ENCODE results near the gene TBC1D14. TPM values are rescaled to one million over a fixed set of nuclear protein-coding genes. Genes with fewer than 3 reads are reported as not detected.
"Not testable (repeated sequence)": the region's sequence is repeated elsewhere in the genome, so short reads cannot be mapped to it uniquely, and the experiment has no call there.

The TBC1D14 gene
- total RNA-seq, 1 donor from 2014 or later = 47.3 TPM

DNA sequence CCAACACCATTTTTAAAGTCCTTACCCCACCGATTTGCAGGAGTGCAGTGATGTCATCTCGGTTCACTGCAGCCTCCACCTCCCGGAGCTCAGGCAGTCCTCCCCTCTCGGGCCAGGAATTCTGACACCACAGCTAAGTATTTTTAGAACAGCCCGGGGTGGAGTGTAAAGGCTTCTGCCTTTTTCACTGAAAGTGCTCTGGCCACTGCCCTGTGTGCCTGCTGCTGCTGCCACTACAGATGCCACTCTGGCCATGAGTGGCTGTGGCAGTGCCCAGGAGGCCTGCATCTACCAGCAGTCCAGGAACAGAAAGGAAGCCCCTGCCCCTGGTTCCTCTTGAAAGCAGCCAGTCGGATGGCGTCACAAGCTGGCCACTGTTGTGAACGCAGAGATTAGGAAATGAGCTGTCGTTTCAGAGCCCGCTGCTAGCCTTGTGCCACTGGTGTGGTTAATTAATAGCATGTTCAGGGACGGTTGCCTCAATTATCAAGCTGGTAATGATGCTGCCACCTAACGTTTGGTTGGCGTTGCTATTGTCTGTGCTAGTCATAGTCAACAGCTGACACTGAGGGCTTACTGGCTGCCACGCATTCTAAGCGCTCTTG lies 23.6 kb upstream of the TBC1D14 start:
- H3K4me3 Mint-ChIP-seq = no peak overlapping the region
- H3K27ac Mint-ChIP-seq = no peak overlapping the region
- no peak for DNase-seq
- no peaks in the 10 kb centered on the region for H3K27me3 Mint-ChIP-seq
- intact Hi-C loops (cut with micrococcal nuclease) = no loop called here
- peaks cover 2% of the 10 kb centered on the region for H3K4me1 Mint-ChIP-seq
- no peaks in the 10 kb centered on the region for H3K9me3 Mint-ChIP-seq
- H3K36me3 Mint-ChIP-seq (ENCODE audit: low read depth) = peaks cover 25% of the 10 kb centered on the region

DNA sequence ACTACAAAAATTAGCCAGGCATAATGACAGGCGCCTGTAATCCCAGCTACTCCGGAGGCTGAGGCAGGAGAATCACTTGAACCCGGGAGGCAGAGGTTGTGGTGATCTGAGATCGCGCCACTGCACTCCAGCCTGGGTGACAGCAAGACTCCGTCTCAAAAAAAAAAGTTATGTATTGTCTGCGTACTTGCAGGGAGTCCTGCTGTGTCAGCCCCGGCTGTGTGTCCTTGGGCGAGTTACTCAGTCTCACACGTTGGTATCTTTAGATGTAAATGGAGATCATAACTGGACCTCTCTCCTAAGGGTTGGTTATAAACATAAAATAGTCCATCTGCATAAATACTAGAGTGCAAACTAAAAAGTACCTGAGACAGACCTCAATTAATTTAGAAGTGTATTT lies 22.7 kb upstream of the TBC1D14 start:
- H3K27me3 Mint-ChIP-seq = no peaks in the 10 kb centered on the region
- H3K4me1 Mint-ChIP-seq = peaks cover 7% of the 10 kb centered on the region
- H3K27ac Mint-ChIP-seq = no peak overlapping the region
- no peak for DNase-seq
- H3K4me3 Mint-ChIP-seq = no peak overlapping the region
- intact Hi-C loops (cut with micrococcal nuclease) = no loop called here
- no peaks in the 10 kb centered on the region for H3K9me3 Mint-ChIP-seq
- peaks cover 18% of the 10 kb centered on the region for H3K36me3 Mint-ChIP-seq (ENCODE audit: low read depth)

DNA sequence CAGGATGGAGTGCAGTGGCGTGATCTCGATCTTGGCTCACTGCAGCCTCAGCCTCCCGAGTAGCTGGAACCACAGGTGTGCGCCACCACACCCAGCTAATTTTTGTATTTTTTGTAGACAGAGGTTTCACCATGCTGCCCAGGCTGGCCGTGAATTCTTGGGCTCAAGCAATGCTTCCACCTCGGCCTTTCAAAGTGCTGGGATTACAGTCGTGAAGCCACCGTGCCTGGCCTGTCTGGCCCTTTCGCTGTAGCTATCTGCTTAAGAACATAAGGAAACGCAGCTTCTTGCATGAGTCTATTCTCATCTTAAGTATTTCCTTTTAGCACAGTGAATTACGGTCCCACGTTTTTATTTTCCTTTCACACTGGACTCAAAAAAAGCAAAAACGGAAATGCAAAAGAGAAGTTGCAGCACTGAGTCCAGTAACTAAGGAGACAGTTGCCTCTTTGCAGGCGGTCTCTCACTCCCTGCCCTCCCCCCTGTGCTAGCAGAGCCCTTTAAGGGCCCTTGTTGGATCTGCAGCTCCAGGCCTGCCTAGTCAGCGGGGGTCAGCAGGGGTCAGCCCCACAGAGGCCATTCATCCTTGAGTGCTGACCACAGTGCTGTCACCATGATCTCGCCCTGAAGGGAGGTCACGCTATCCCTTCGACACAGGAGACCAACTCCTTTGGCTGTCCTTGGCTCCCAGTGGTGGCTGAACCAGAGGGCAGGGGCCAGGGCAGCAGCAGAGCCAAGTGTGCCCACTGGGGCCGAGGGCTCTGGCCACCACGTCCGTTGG lies 21.8 kb upstream of the TBC1D14 start:
- H3K4me3 Mint-ChIP-seq = no peak overlapping the region
- H3K27ac Mint-ChIP-seq = no peak overlapping the region
- peaks cover 10% of the 10 kb centered on the region for H3K36me3 Mint-ChIP-seq (ENCODE audit: low read depth)
- H3K4me1 Mint-ChIP-seq = peaks cover 16% of the 10 kb centered on the region
- H3K27me3 Mint-ChIP-seq = no peaks in the 10 kb centered on the region
- intact Hi-C loops (cut with micrococcal nuclease) = no loop called here
- DNase-seq = no peak
- no peaks in the 10 kb centered on the region for H3K9me3 Mint-ChIP-seq

DNA sequence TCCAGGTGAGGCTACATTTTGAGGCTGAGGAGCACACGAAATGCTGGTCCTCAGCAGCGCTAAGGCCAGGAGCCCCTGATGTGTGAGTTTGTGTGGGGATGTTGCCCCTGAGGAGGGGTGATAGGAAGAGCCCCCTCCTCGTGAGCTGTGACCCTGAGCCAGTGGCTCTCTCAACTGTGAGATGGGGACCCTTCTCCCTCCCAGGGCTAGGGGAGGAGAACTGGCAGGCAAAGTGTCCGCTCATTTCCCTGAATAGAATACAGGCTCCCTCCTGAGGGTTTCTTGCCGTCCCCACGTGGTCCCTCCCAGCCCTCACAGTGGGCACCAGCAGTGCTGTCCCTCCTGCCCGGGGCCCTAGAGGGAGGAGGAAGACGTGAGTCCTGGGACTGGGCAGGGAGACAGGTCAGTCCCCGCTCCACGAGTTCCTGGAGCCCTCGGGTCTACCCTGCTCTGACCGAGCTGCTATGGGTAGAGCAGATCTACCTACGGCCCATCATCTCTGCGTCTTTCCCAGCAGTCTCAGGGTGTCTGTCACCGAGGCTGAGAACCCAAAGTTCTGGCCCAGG lies 21.0 kb upstream of the TBC1D14 start:
- Mint-ChIP-seq H3K9me3 (no peaks in the 10 kb centered on the region), H3K27ac (no peak overlapping the region), H3K27me3 (no peaks in the 10 kb centered on the region), H3K36me3 (ENCODE audit: low read depth) (peaks cover 8% of the 10 kb centered on the region), H3K4me1 (peaks cover 21% of the 10 kb centered on the region), H3K4me3 (no peak overlapping the region)
- no peak for DNase-seq
- intact Hi-C loops (cut with micrococcal nuclease) = no loop called here

DNA sequence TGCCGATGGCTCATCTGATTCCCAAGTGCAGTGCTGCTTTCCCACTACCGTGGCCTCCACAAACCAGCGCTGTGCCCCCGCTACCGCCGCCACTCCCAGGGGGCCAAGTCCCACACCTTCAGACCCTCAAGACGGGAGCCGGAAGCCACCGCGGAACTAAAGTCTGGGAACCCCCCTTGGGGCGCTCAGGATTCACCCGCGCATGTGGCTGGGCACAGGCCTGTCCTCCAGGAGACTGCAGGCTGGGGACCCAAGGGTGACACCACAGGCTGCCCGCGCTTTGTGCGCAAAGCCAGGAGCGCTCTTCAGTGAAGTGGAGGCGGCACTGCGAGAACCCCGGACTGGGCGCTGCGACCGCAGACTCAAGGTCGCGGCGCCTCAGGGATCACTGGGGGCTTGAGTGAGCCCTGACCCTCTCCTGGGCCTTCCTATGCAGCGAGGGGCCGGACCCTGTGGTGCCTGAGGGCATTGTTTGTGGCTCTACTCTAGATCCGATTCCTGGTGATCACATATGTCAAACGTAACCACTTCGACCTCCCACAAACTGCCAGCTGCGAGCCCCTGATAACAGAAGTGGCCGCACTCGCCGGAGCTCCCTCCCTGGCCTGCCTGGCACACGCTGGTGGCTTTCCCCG lies 20.4 kb upstream of the TBC1D14 start:
- H3K36me3 Mint-ChIP-seq (ENCODE audit: low read depth) = peaks cover 8% of the 10 kb centered on the region
- intact Hi-C loops (cut with micrococcal nuclease) = no loop called here
- H3K4me3 Mint-ChIP-seq = no peak overlapping the region

DNA sequence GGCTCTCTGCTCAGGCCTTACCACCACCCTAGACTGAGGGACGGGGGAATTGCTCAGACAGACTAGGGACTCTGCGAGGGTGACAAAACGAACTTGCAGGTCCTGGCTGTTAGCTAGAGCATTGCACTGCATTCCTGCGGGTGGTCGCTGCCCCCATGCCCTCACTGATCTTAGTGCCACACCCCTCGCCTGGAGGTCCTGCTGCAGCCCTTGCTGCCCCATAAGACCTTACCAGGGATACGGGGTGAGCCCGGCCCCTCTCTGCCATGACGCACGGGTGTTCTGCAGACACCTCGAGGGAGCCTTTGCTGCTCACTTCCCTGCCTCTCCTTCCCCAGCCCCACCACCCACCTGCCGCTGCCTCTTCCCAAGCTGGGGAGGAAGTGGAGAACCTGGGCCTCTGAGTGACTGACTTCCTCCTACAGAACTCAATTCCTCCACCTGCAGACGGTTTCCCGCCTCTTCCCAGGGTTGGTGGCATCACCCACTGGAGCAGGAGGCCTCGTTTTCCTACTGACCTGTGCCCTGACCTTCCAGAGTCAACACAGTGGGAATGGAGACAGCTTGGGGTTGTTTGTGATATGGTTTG lies 19.8 kb upstream of the TBC1D14 start:
- Mint-ChIP-seq H3K4me3 (no peak overlapping the region), H3K9me3 (no peaks in the 10 kb centered on the region), H3K4me1 (peaks cover 24% of the 10 kb centered on the region), H3K36me3 (ENCODE audit: low read depth) (peaks cover 8% of the 10 kb centered on the region), H3K27ac (no peak overlapping the region), H3K27me3 (no peaks in the 10 kb centered on the region)
- no peak for DNase-seq
- intact Hi-C loops (cut with micrococcal nuclease) = no loop called here

More for the DNA sequence above, 20.4 kb upstream of the TBC1D14 start:
- Mint-ChIP-seq H3K27ac (no peak overlapping the region), H3K4me1 (peaks cover 24% of the 10 kb centered on the region), H3K27me3 (no peaks in the 10 kb centered on the region), H3K9me3 (no peaks in the 10 kb centered on the region)
- no peak for DNase-seq

DNA sequence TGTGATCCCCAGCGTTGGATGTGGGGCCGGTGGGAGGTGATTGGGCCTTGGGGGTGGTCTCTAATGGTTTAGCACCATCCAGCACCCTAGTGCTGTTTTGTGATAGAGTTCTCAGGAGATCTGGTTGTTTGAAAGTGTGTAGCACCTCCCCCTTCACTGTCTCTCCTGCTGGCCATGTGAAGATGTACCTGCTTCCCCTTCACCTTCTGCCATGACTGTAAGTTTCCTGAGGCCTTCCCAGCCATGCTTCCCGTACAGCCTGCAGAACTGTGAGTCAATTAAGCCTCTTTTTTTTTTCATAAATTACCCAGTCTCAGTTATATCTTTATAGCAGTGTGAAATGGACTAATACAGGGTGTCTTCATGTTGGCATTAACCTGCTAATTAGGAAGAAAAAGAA lies 19.3 kb upstream of the TBC1D14 start:
- H3K36me3 Mint-ChIP-seq (ENCODE audit: low read depth) = peaks cover 8% of the 10 kb centered on the region
- intact Hi-C loops (cut with micrococcal nuclease) = no loop called here
- H3K27me3 Mint-ChIP-seq = no peaks in the 10 kb centered on the region
- no peak for DNase-seq
- peaks cover 24% of the 10 kb centered on the region for H3K4me1 Mint-ChIP-seq
- no peaks in the 10 kb centered on the region for H3K9me3 Mint-ChIP-seq
- no peak overlapping the region for H3K27ac Mint-ChIP-seq
- no peak overlapping the region for H3K4me3 Mint-ChIP-seq

DNA sequence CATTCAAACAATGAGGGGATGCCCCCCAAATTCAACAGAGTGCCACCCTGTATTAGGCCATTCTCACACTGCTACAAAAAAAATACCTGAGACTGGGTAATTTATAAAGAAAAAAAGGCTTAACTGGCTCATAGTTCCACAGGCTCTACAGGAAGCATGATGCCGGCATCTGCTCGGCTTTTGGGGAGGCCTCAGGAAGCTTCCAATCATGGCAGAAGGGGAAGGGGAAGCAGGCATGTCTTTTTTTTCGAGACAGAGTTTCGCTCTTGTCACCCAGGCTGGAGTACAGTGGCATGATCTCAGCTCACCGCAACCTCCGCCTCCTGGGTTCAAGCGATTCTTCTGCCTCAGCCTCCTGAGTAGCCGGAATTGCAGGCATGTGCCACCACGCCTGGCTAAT lies 18.7 kb upstream of the TBC1D14 start:
- intact Hi-C loops (cut with micrococcal nuclease); H3K27ac Mint-ChIP-seq; H3K36me3 Mint-ChIP-seq (ENCODE audit: low read depth); H3K9me3 Mint-ChIP-seq; H3K27me3 Mint-ChIP-seq; DNase-seq; H3K4me3 Mint-ChIP-seq: not testable (repeated sequence)
- H3K4me1 Mint-ChIP-seq = peaks cover 24% of the 10 kb centered on the region

DNA sequence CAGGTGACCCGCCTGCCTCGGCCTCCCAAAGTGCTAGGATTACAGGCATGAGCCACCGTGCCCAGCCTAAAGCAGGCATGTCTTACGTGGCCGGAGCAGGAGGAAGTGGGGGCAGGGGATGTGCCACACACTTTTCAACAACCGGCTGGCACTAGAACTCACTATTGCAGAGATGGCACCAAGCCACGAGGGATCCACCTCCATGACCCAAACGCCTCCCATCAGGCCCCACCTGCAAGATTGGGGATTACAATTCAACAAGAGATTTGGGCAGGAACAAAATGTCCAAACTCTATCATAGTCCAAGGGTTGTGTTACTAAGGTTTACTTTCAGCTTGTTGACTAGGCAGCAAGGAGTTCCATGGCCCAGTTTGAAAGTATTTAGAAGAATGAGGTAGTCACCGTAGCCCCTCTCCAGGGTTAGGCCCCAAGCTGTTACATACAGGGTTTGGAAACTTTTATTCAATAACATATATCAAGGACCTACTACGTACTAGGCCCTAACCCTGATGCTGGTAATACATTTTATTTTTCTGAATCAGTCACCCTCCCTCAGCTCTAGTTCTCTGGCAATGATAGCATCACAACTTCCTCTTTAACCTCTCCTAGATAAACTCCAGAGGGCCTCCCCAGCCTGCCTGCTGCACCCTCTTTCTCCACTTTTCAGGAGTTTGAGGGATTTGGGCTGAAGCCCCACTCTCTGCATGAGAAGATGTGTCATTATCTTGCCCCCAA lies 18.0 kb upstream of the TBC1D14 start:
- peaks cover 25% of the 10 kb centered on the region for H3K4me1 Mint-ChIP-seq
- DNase-seq = no peak
- H3K4me3 Mint-ChIP-seq = peak overlapping the region; percentile 70
- H3K36me3 Mint-ChIP-seq (ENCODE audit: low read depth) = peaks cover 8% of the 10 kb centered on the region
- H3K27ac Mint-ChIP-seq = peak overlapping the region; percentile 45
- peaks cover 5% of the 10 kb centered on the region for H3K9me3 Mint-ChIP-seq
- intact Hi-C loops (cut with micrococcal nuclease) = no loop called here
- H3K27me3 Mint-ChIP-seq = no peaks in the 10 kb centered on the region

DNA sequence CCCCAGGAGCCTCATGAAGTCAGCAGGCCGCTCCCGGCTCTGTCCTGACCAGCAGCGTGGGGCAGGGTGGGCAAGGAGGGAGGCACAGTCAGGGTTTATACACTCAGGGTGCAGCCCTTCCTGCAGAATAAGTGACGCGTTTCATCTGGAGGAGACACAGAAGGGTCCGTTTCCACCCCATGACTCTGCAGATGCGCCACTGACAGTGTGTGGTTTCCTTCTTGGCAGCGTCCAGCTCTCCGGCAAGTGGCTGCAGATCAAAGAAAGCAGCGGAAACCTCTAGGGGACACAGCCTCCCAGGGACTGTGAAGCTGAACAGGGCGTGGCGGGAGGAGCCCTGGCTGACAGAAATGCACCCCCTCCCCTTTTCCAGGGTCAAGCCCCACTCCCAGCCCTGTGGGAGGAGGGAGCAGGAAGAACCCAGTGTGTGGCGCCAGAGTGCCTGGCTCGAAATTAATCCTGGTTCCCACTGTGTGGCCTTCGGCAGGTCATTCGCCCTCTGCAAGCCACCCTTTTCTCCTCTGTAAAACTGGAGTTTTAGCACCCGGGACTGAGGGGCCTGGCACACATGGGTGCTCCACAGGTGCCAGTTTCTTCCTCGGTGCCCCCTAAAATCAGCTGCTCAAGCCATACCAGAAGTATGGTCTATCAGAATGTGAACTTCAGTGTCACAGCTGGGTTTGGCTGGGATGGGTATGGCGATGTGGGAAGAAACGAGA lies 17.3 kb upstream of the TBC1D14 start:
- peaks cover 6% of the 10 kb centered on the region for H3K9me3 Mint-ChIP-seq
- H3K27ac Mint-ChIP-seq = peak overlapping the region; percentile 58
- intact Hi-C loops (cut with micrococcal nuclease) = no loop called here
- peak; percentile 85 for DNase-seq
- peak overlapping the region; percentile 70 for H3K4me3 Mint-ChIP-seq
- peaks cover 29% of the 10 kb centered on the region for H3K4me1 Mint-ChIP-seq
- no peaks in the 10 kb centered on the region for H3K27me3 Mint-ChIP-seq
- H3K36me3 Mint-ChIP-seq (ENCODE audit: low read depth) = peaks cover 9% of the 10 kb centered on the region

DNA sequence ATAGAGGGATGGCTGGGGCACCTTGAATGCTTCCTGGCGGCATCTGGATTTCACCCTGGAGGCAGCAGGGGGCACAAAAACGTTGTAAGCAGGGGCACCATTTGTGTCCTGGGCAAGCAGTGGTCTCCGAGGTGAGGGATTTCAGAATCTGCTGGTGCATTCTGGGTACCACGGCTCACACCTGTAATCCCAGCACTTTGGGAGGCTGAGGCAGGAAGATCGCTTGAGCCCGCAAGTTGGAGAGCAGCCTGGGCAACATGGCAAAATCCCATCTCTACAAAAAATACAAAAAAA lies 16.8 kb upstream of the TBC1D14 start:
- intact Hi-C loops (cut with micrococcal nuclease) = no loop called here
- H3K27ac Mint-ChIP-seq = peak overlapping the region; percentile 58
- H3K9me3 Mint-ChIP-seq = peaks cover 6% of the 10 kb centered on the region
- no peaks in the 10 kb centered on the region for H3K27me3 Mint-ChIP-seq
- peaks cover 29% of the 10 kb centered on the region for H3K4me1 Mint-ChIP-seq
- no peak for DNase-seq
- no peak overlapping the region for H3K4me3 Mint-ChIP-seq
- H3K36me3 Mint-ChIP-seq (ENCODE audit: low read depth) = peaks cover 9% of the 10 kb centered on the region

DNA sequence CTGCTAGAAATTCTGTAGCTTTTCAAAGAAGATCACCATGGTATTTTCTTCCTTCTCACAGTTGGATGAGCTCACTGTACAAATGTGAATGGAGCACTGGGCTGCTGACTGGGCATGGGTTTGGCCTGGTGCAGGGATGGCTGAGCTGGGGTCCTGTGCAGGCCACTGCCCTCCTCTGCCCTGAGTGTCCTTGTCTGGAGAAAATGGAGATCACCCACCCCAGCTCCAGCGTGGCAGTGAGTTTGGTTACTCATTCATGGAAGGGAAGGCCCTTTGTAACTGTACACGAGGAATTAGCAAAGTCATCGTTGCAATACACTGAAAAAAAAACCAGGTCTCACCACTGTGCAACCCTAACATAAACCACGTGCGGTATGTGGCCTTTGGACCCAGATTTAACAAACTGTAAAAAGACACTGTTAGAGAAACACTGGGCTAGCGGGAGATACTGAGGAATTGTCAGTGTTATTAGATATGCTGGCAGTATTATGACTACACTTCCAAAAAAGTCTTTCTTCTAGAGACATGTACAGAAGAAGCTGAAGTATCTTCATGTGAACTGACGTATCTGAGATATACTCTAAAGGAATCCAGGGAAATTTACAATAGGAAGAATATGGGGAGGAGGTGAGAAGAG lies 16.1 kb upstream of the TBC1D14 start:
- no peaks in the 10 kb centered on the region for H3K27me3 Mint-ChIP-seq
- intact Hi-C loops (cut with micrococcal nuclease) = no loop called here
- no peak for DNase-seq
- H3K4me3 Mint-ChIP-seq = no peak overlapping the region
- H3K9me3 Mint-ChIP-seq = peaks cover 6% of the 10 kb centered on the region
- peak overlapping the region; percentile 69 for H3K27ac Mint-ChIP-seq
- H3K36me3 Mint-ChIP-seq (ENCODE audit: low read depth) = peaks cover 9% of the 10 kb centered on the region
- H3K4me1 Mint-ChIP-seq = peaks cover 29% of the 10 kb centered on the region

DNA sequence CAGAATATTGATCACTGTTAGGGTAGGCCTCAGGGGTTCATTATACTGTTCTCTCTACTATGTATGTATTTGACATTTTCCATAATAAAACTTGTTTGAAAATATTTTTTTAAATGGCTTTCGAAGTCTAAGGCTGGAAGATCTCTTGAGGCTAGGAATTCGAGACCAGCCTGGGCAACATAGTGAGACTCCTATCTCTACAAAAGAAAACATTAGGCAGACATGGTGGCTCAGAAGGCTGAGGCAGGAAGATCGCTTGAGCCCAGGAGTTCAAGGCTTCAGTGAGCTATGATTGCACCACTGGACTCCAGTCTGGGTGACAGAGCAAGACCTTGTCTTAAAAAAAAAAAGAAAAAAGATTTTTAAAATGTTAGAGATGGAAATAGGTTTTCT lies 15.5 kb upstream of the TBC1D14 start:
- H3K27me3 Mint-ChIP-seq = no peaks in the 10 kb centered on the region
- DNase-seq = no peak
- H3K27ac Mint-ChIP-seq = no peak overlapping the region
- H3K9me3 Mint-ChIP-seq = peaks cover 6% of the 10 kb centered on the region
- intact Hi-C loops (cut with micrococcal nuclease) = no loop called here
- H3K36me3 Mint-ChIP-seq (ENCODE audit: low read depth) = peaks cover 11% of the 10 kb centered on the region
- H3K4me1 Mint-ChIP-seq = peaks cover 34% of the 10 kb centered on the region
- no peak overlapping the region for H3K4me3 Mint-ChIP-seq

All from activated CD4-positive, alpha-beta T cell treated with anti-CD3 and anti-CD28 coated beads, Interleukin-2, amount 10 ng/mL, durations not matched to agents 24 days and 14 days (primary cell).